OCI-LY1 (cell line): Measurements from ENCODE around the gene MMP25.

Experiments
- H2AFZ ChIP-seq: fragments of 200-600 bp; sonication (generic), shearing (Covaris generic); 2 replicates; pipeline ENCODE4 v1.6.0; 2014; ENCODE audit warnings: antibody characterized with exemption, mild to moderate bottlenecking, low read length
- H3F3A ChIP-seq: fragments of 200-600 bp; sonication (generic), shearing (Covaris generic); 2 replicates; pipeline ENCODE4 v1.6.0; 2014; ENCODE audit warnings: mild to moderate bottlenecking, antibody characterized with exemption, low read length, moderate library complexity; ENCODE audit not compliant: insufficient read depth
- H3K27ac ChIP-seq: fragments of 200-600 bp; sonication (generic); 2 replicates; pipeline ENCODE4 v1.5.1; 2014; ENCODE audit warnings: low read length, mixed run types, mild to moderate bottlenecking, low read depth; ENCODE audit not compliant: poor library complexity, severe bottlenecking
- H3K27me3 ChIP-seq: fragments of 200-600 bp; sonication (generic); 2 replicates; pipeline ENCODE4 v1.6.0; 2014; ENCODE audit warnings: antibody characterized with exemption, mild to moderate bottlenecking, low read length, moderate library complexity; ENCODE audit not compliant: insufficient read depth
- H3K36me3 ChIP-seq: fragments of 200-600 bp; sonication (generic); 2 replicates; pipeline ENCODE4 v1.6.1; 2014; ENCODE audit warnings: mild to moderate bottlenecking, antibody characterized with exemption, low read length, moderate library complexity, mixed read lengths; ENCODE audit not compliant: insufficient read depth
- H3K4me1 ChIP-seq: fragments of 200-600 bp; sonication (generic); 2 replicates; pipeline ENCODE4 v1.5.1; 2014; ENCODE audit warnings: mild to moderate bottlenecking, low read length, moderate library complexity; ENCODE audit not compliant: insufficient read depth, severe bottlenecking
- H3K4me2 ChIP-seq: fragments of 200-600 bp; sonication (generic), shearing (Covaris generic); 2 replicates; pipeline ENCODE4 v1.6.1; 2014; ENCODE audit warnings: low read length
- H3K4me3 ChIP-seq: fragments of 200-600 bp; sonication (generic); 2 replicates; pipeline ENCODE4 v1.5.1; 2014; ENCODE audit warnings: low read length, low read depth, mild to moderate bottlenecking, mixed read lengths; ENCODE audit not compliant: poor library complexity, severe bottlenecking
- H3K79me2 ChIP-seq: fragments of 200-600 bp; shearing (Covaris generic); 2 replicates; pipeline ENCODE4 v1.6.1; 2016; ENCODE audit warnings: mixed run types, low read length, mixed read lengths; ENCODE audit not compliant: insufficient read depth
- H3K9ac ChIP-seq: fragments of 200-600 bp; sonication (generic), shearing (Covaris generic); 2 replicates; pipeline ENCODE4 v1.6.1; 2014; ENCODE audit warnings: mild to moderate bottlenecking, low read length, mixed read lengths
- H3K9me2 ChIP-seq: fragments of 200-600 bp; sonication (generic), shearing (Covaris generic); 2 replicates; pipeline ENCODE4 v1.6.1; 2014; ENCODE audit warnings: low read depth, mild to moderate bottlenecking, low read length, mixed read lengths
- H3K9me3 ChIP-seq: fragments of 200-600 bp; shearing (Covaris generic); 2 replicates; pipeline ENCODE4 v1.6.1; 2014; ENCODE audit warnings: low read length, mixed read lengths
- H4K20me1 ChIP-seq: fragments of 200-600 bp; sonication (generic), shearing (Covaris generic); 2 replicates; pipeline ENCODE4 v1.6.0; 2016; ENCODE audit warnings: mild to moderate bottlenecking, low read length; ENCODE audit not compliant: insufficient read depth
- CTCF ChIP-seq: fragments of 200-600 bp; sonication (generic), shearing (Covaris generic); IDR thresholded peaks from 2 replicates; pipeline ENCODE4 v1.5.1; 2017; ENCODE audit warnings: mild to moderate bottlenecking, antibody characterized with exemption, low read length, moderate library complexity, mixed read lengths
- EZH2 ChIP-seq: fragments of 200-600 bp; sonication (generic), shearing (Covaris generic); IDR thresholded peaks from 2 replicates; pipeline ENCODE4 v1.8.0; 2017; ENCODE audit warnings: borderline replicate concordance, mixed run types, mild to moderate bottlenecking, antibody characterized with exemption, low read length, moderate library complexity, mixed read lengths

Gene MMP25

GRCh38 chr16:3022208-3022683, 24.1 kb upstream of the MMP25 start:
- Histone ChIP-seq H3K27ac (peak overlapping the region; percentile 55), H3F3A (no peaks in the 10 kb centered on the region), H3K4me2 (peak overlapping the region; percentile 97; the same call in 1 of the 2 replicates), H3K9me2 (no peaks in the 10 kb centered on the region), H4K20me1 (no peaks in the 10 kb centered on the region), H3K9ac (no peak overlapping the region; the same call in 1 of the 2 replicates), H3K27me3 (peaks cover under 1% of the 10 kb centered on the region; the same call in 1 of the 2 replicates), H3K79me2 (no peaks in the 10 kb centered on the region), H3K4me1 (peaks cover 44% of the 10 kb centered on the region), H3K9me3 (no peaks in the 10 kb centered on the region), H2AFZ (no peak overlapping the region), H3K4me3 (peak overlapping the region; percentile 67), H3K36me3 (peaks cover 11% of the 10 kb centered on the region)
- TF ChIP-seq EZH2: no peak
- TF ChIP-seq CTCF: no peak

- no peaks in the 10 kb centered on the region for H4K20me1 ChIP-seq
- no peaks in the 10 kb centered on the region for H3K27me3 ChIP-seq
- no peaks in the 10 kb centered on the region for H3F3A ChIP-seq
- H3K36me3 ChIP-seq: peaks cover 11% of the 10 kb centered on the region
- no peaks in the 10 kb centered on the region for H3K79me2 ChIP-seq
- no peak overlapping the region for H2AFZ ChIP-seq
- no peaks in the 10 kb centered on the region for H3K9me2 ChIP-seq
- H3K9me3 ChIP-seq: no peaks in the 10 kb centered on the region
- peak overlapping the region; percentile 71 for H3K4me3 ChIP-seq
- H3K4me1 ChIP-seq: peaks cover 44% of the 10 kb centered on the region
- H3K4me2 ChIP-seq: peak overlapping the region; percentile 90
- H3K9ac ChIP-seq: peak overlapping the region; percentile 89; the same call in 1 of the 2 replicates
- peak overlapping the region; percentile 81 for H3K27ac ChIP-seq
- no peak for TF ChIP-seq EZH2
- no peak for TF ChIP-seq CTCF
These were observed 23.5 kb upstream of the MMP25 start for GRCh38 chr16:3022684-3023414.

GRCh38 chr16:3023415-3023668, 23.0 kb upstream of the MMP25 start:
- H2AFZ ChIP-seq: no peak overlapping the region
- peaks cover 42% of the 10 kb centered on the region for H3K4me1 ChIP-seq
- no peaks in the 10 kb centered on the region for H3K9me3 ChIP-seq
- H3K9ac ChIP-seq: peak overlapping the region; percentile 89
- H3K36me3 ChIP-seq: peaks cover 11% of the 10 kb centered on the region
- H3K27ac ChIP-seq: peak overlapping the region; percentile 81
- H3K79me2 ChIP-seq: no peaks in the 10 kb centered on the region
- no peaks in the 10 kb centered on the region for H3K27me3 ChIP-seq
- H3K4me2 ChIP-seq: peak overlapping the region; percentile 90
- no peak for TF ChIP-seq EZH2
- TF ChIP-seq CTCF: no peak
- H3K4me3 ChIP-seq: peak overlapping the region; percentile 71
- no peaks in the 10 kb centered on the region for H4K20me1 ChIP-seq
- H3F3A ChIP-seq: no peaks in the 10 kb centered on the region
- H3K9me2 ChIP-seq: no peaks in the 10 kb centered on the region
